HUES6 (cell line): ENCODE results near the gene CCDC60.

ENCODE experiments used
- H3K27ac ChIP-seq: 2 replicates; pipeline ENCODE4 v1.7.0; 2013; ENCODE audit warnings: low read depth, mild to moderate bottlenecking, low read length, inconsistent platforms
- H3K27me3 ChIP-seq: 2 replicates; pipeline ENCODE4 v1.6.1; 2013; ENCODE audit warnings: low read length; ENCODE audit not compliant: control insufficient read depth, insufficient read depth
- H3K36me3 ChIP-seq: 2 replicates; pipeline ENCODE4 v1.6.1; 2013; ENCODE audit warnings: low read length; ENCODE audit not compliant: control insufficient read depth, insufficient read depth
- H3K4me1 ChIP-seq: 2 replicates; pipeline ENCODE4 v1.6.1; 2013; ENCODE audit warnings: low read length; ENCODE audit not compliant: control insufficient read depth, insufficient read depth
- H3K4me3 ChIP-seq: 2 replicates; pipeline ENCODE4 v1.5.1; 2013; ENCODE audit warnings: low read depth, low read length
- H3K9ac ChIP-seq: one replicate; pipeline ENCODE4 v1.6.1; 2013; ENCODE audit warnings: mild to moderate bottlenecking, low read length
- H3K9me3 ChIP-seq: 2 replicates; pipeline ENCODE4 v1.6.1; 2013; ENCODE audit warnings: low read depth, low read length; ENCODE audit not compliant: control insufficient read depth, insufficient read depth

Gene CCDC60

DNA sequence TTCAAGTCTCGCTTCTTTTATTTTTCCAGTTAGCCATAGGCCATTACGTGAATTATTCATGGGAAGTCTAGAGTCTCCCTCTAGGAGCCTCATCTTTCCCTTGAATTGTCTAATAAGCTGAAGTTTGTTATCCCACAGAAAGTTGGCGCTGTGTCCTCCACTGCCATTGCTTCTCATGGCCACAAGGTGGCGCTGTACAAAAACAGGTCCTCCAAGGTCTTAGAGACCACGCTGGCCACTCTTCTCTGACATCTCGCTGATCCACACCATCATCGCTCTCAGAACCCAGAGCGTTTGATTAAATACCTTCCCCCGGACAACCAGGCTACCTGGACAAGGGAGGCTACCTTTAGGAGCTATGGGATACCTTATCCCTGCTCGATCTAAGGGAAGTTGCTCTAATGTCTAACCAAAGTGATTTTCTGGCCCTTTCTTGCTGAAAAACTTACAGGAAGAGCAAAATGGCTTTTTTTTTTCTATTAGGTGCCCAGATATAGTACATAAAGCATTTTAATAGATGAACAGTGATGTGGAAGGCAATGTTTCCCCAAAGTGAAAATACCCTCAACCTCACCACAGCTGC, 110.0 kb downstream of the CCDC60 start:
- Histone ChIP-seq H3K4me3 (peak overlapping the region; percentile 46), H3K4me1 (peaks cover 4% of the 10 kb centered on the region), H3K36me3 (no peaks in the 10 kb centered on the region), H3K27me3 (peaks cover 3% of the 10 kb centered on the region), H3K27ac (no peak overlapping the region), H3K9ac (no peak overlapping the region), H3K9me3 (no peaks in the 10 kb centered on the region)

- H3K27ac ChIP-seq = no peak overlapping the region
- H3K9me3 ChIP-seq = no peaks in the 10 kb centered on the region
- no peaks in the 10 kb centered on the region for H3K36me3 ChIP-seq
- H3K4me3 ChIP-seq = no peak overlapping the region
- H3K4me1 ChIP-seq = peaks cover 4% of the 10 kb centered on the region
- no peak overlapping the region for H3K9ac ChIP-seq
- H3K27me3 ChIP-seq = no peaks in the 10 kb centered on the region; the same call in 1 of the 2 replicates
Measured at GRCh38 chr12:119446459-119446858, 111.9 kb downstream of the CCDC60 start.

DNA sequence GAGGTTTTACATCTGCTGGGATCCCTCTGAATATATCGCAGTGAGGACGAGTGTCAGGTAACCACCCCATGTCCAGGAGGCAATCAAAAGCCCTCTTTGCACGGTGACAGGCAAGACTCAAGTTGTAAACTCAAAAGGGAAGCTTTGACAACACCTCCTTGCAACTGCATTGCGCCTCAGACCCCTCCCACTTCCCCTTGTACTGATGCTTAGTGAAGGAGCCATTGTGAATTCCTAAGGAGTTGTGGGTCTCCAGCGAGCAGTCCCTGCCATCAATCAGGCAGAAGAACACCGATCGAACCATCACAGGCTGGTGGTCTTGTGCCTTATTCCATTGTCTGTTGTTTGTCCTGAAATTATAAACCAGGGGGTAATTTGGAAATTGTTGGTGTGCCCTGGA, 112.6 kb downstream of the CCDC60 start:
- no peaks in the 10 kb centered on the region for H3K9me3 ChIP-seq
- peaks cover 4% of the 10 kb centered on the region for H3K4me1 ChIP-seq
- no peak overlapping the region for H3K27ac ChIP-seq
- H3K9ac ChIP-seq = no peak overlapping the region
- H3K36me3 ChIP-seq = no peaks in the 10 kb centered on the region
- no peaks in the 10 kb centered on the region; the same call in 1 of the 2 replicates for H3K27me3 ChIP-seq
- H3K4me3 ChIP-seq = no peak overlapping the region

GRCh38 chr12:119447618-119448017, 113.1 kb downstream of the CCDC60 start:
- Histone ChIP-seq H3K27ac (no peak overlapping the region), H3K36me3 (no peaks in the 10 kb centered on the region), H3K9ac (no peak overlapping the region), H3K4me1 (peaks cover 4% of the 10 kb centered on the region), H3K27me3 (no peaks in the 10 kb centered on the region; the same call in 1 of the 2 replicates), H3K9me3 (no peaks in the 10 kb centered on the region), H3K4me3 (no peak overlapping the region)

DNA sequence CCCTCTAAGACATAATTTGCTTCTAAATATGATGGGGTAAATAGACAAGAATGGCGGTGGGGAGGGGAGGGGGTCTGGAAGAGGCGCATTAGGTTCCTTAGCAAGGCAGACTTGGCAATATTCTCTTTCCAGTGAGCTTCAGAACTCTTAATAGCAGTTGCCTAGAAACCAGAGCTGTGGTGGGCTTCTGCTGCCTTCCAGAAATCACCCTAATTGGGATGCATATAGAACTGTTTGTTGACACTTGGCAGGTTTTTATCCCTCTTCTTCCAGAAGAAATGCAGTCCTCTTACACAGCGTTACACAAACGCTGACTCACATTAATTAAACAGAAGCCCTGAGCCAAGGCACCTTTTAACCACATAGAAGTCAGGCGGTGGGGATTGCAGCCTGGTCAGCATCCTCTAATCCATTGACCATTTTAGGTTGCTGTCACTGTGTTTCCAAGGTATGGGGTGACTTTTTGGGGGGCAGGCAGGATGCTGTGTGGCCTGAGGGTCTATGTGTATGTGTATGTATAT, 114.1 kb downstream of the CCDC60 start:
- H3K36me3 ChIP-seq = no peaks in the 10 kb centered on the region

DNA sequence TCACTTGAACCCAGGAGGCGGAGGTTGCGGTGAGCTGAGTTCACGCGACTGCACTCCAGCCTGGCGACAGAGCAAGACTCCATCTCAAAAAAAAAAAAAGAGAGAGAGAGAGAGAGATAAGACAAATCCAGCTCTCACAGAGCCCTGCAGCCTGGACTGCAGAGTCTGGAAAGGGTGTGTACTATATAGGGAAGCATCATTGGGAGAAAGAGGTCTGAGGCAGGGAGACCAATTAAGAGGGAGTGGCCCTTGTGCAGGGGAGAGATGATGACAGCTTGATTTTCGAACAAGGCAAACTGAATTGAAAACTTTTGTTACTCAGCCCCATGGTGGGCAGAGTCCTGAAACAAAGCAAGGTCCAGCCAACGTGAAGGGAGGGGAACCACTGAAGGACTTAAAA, 116.2 kb downstream of the CCDC60 start:
- Histone ChIP-seq H3K27me3 (no peaks in the 10 kb centered on the region; the same call in 1 of the 2 replicates), H3K9ac (no peak overlapping the region), H3K36me3 (no peaks in the 10 kb centered on the region), H3K4me1 (peaks cover 4% of the 10 kb centered on the region), H3K4me3 (no peak overlapping the region), H3K27ac (no peak overlapping the region), H3K9me3 (no peaks in the 10 kb centered on the region)

More for the DNA sequence above, 114.1 kb downstream of the CCDC60 start:
- H3K9me3 ChIP-seq = no peaks in the 10 kb centered on the region
- no peak overlapping the region for H3K9ac ChIP-seq
- no peaks in the 10 kb centered on the region; the same call in 1 of the 2 replicates for H3K27me3 ChIP-seq
- H3K27ac ChIP-seq = no peak overlapping the region
- peaks cover 4% of the 10 kb centered on the region for H3K4me1 ChIP-seq
- no peak overlapping the region for H3K4me3 ChIP-seq

DNA sequence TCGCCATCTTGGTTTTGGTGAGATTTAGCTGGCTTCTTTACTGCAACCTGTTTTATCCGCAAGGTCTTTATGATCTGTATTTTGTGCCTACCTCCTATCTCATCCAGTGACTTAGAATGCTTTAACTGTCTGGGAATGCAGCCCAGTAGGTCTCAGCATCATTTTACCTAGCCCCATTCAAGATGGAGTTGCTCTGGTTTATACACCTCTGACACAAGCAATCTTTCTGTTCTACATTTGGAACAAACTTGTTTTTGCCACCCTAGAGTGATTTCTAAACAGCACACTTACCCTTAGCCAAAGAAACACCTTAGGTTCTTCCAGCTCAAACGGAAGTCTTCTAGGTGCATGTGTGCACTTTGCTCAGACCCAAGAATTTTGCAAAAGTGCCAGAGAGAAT, 122.3 kb downstream of the CCDC60 start:
- Histone ChIP-seq H3K9me3 (peaks cover 15% of the 10 kb centered on the region; the same call in 1 of the 2 replicates), H3K27me3 (no peaks in the 10 kb centered on the region), H3K4me3 (no peak overlapping the region), H3K9ac (no peak overlapping the region), H3K27ac (no peak overlapping the region), H3K36me3 (no peaks in the 10 kb centered on the region), H3K4me1 (peaks cover 10% of the 10 kb centered on the region)

- no peak overlapping the region for H3K4me3 ChIP-seq
- peaks cover 15% of the 10 kb centered on the region; the same call in 1 of the 2 replicates for H3K9me3 ChIP-seq
- peak overlapping the region; percentile 6; the same call in 1 of the 2 replicates for H3K27ac ChIP-seq
- no peaks in the 10 kb centered on the region for H3K36me3 ChIP-seq
- H3K9ac ChIP-seq = no peak overlapping the region
- no peaks in the 10 kb centered on the region for H3K27me3 ChIP-seq
- H3K4me1 ChIP-seq = peaks cover 10% of the 10 kb centered on the region
Measured at GRCh38 chr12:119457271-119457670, 122.7 kb downstream of the CCDC60 start.

DNA sequence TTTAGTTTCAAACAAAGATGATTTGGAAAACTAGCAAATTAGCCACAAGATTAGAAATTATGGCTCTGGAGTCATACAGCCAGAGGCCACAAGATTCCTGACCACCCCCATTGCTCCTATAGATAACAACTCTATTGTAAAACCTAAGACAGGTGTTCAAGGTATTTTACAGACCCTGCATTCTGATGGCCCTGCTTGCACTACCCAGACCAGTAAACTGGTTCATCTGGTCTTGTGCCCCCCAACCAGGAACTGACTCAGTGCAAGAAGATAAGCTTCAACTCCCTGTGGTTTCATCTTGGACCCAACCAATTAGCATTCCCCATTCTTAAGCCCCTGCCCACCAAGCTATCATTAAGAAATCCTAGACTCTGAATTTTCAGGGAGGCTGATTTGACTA, 125.0 kb downstream of the CCDC60 start:
- Histone ChIP-seq H3K4me3 (no peak overlapping the region), H3K36me3 (no peaks in the 10 kb centered on the region), H3K9me3 (peaks cover 15% of the 10 kb centered on the region; the same call in 1 of the 2 replicates), H3K27me3 (no peaks in the 10 kb centered on the region; the same call in 1 of the 2 replicates), H3K9ac (no peak overlapping the region), H3K4me1 (peaks cover 10% of the 10 kb centered on the region), H3K27ac (no peak overlapping the region)

DNA sequence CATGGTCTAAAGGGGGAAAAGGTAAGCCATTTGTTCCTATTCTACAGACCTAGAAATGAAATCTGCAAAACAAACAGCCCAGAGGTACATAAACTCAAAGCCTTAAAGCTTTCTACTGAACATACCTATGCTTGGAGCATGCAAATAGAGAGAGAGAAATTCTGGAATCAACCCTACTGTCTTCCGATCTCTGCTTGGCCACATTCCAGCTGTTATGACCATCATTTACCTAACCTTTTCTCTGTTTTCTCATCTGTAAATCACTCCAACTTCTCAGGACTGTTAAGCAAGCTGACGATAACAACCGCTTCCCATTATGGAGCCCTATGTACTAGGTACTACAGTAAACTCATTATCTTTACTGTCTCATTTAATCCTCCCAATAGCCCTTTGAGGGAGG, 126.3 kb downstream of the CCDC60 start:
- no peaks in the 10 kb centered on the region for H3K36me3 ChIP-seq
- H3K27ac ChIP-seq = no peak overlapping the region
- H3K4me1 ChIP-seq = peaks cover 10% of the 10 kb centered on the region
- H3K4me3 ChIP-seq = no peak overlapping the region
- H3K9ac ChIP-seq = no peak overlapping the region
- H3K9me3 ChIP-seq = peaks cover 15% of the 10 kb centered on the region; the same call in 1 of the 2 replicates
- H3K27me3 ChIP-seq = no peaks in the 10 kb centered on the region; the same call in 1 of the 2 replicates

- H3K27me3 ChIP-seq = no peaks in the 10 kb centered on the region; the same call in 1 of the 2 replicates
- H3K9me3 ChIP-seq = peaks cover 15% of the 10 kb centered on the region
- peaks cover 10% of the 10 kb centered on the region for H3K4me1 ChIP-seq
- no peak overlapping the region for H3K4me3 ChIP-seq
- no peak overlapping the region for H3K27ac ChIP-seq
- no peaks in the 10 kb centered on the region for H3K36me3 ChIP-seq
- no peak overlapping the region for H3K9ac ChIP-seq
Measured at GRCh38 chr12:119461636-119462214, 127.2 kb downstream of the CCDC60 start.
